K562 (cell line): ENCODE measurements around the gene ABHD13. TPM values are rescaled to one million over a fixed set of nuclear protein-coding genes. Genes with fewer than 3 reads are reported as not detected.

Experiments
- ATAC-seq: fragments of 200-7000 bp; cut with Tn5 transposase; 3 replicates; pipeline ENCODE4 v1.9.1; 2020; ENCODE audit warnings: moderate library complexity
- BruUV-seq: library from RNA; stranded (reverse); fragments of 400-500 nt; replicated peaks from 2 replicates; lab custom pipeline; 2021; lab: Mats Ljungman, UMichigan
- CTCF ChIA-PET: fragments of 300-600 bp; formaldehyde crosslinking; extraction: SDS; loops from one replicate; lab custom pipeline; 2021; ENCODE audit warnings: low intra/inter-chr PET ratio; lab: Yijun Ruan, JAX
- POLR2A ChIA-PET: fragments of 300-600, 350-650 bp; sonication (Branson Sonifier 250); formaldehyde crosslinking; extraction: SDS; loops from one replicate; lab custom pipeline; 2021; ENCODE audit warnings: antibody characterized with exemption, inconsistent platforms; lab: Yijun Ruan, JAX
- DNase-seq, 4 experiments: peaks; one replicate each; pipeline versions ENCODE4 v3.0.0 to v3.0.0-alpha.2; 2011 to 2018; ENCODE audit warnings: low spot score in 3 of 4, mixed read lengths in 3 of 4; ENCODE audit errors: extremely low read depth in 1 of 4
- FAIRE-seq: peaks from 2 replicates; lab custom pipeline; 2011; peaks lifted over from hg19 to GRCh38; lab: Jason Lieb, UNC
- H2AFZ ChIP-seq: 2 replicates; pipeline ENCODE4 v1.6.0; 2011; ENCODE audit warnings: low read depth, low read length, control low read depth, inconsistent platforms
- H3K27ac ChIP-seq: fragments of 200-600 bp; 3 replicates; pipeline ENCODE4 v1.8.0; 2011; ENCODE audit warnings: low read depth, mild to moderate bottlenecking, control low read depth, inconsistent platforms, low read length, moderate library complexity, mixed read lengths; ENCODE audit errors: extremely low read depth
- H3K27me3 ChIP-seq, 2 experiments: fragments of 300-600 bp in 1 of 2; 2 replicates in 1 of 2; 3 replicates in 1 of 2; pipeline versions ENCODE4 v1.6.0 to v1.8.0; 2011; ENCODE audit warnings: inconsistent platforms in 2 of 2, low read length in 2 of 2, mild to moderate bottlenecking in 1 of 2, mixed read lengths in 1 of 2, moderate library complexity in 1 of 2; ENCODE audit not compliant: control insufficient read depth in 2 of 2, insufficient read depth in 2 of 2
- H3K36me3 ChIP-seq: fragments of 300-600 bp; 3 replicates; pipeline ENCODE4 v1.8.0; 2011; ENCODE audit warnings: mild to moderate bottlenecking, low read length, inconsistent platforms; ENCODE audit not compliant: control insufficient read depth, insufficient read depth
- H3K4me1 ChIP-seq, 2 experiments: fragments of 200-600 bp in 1 of 2; replicated peaks in 1 of 2; 2 replicates in 1 of 2; 3 replicates in 1 of 2; pipeline versions ENCODE4 v1.5.1 to v1.8.0; 2011; ENCODE audit warnings: inconsistent platforms in 2 of 2, low read length in 2 of 2, mild to moderate bottlenecking in 1 of 2, mixed read lengths in 1 of 2, moderate library complexity in 1 of 2; ENCODE audit not compliant: control insufficient read depth in 2 of 2, insufficient read depth in 2 of 2
- H3K4me2 ChIP-seq: 2 replicates; pipeline ENCODE4 v1.6.1; 2011; ENCODE audit warnings: low read length, control low read depth, inconsistent platforms, mixed read lengths; ENCODE audit not compliant: insufficient read depth
- H3K4me3 ChIP-seq: fragments of 200-600 bp; sonication (generic), shearing (Covaris generic); 2 replicates; pipeline ENCODE4 v1.5.1; 2016; ENCODE audit warnings: control low read depth, inconsistent platforms
- H3K79me2 ChIP-seq: fragments of 200-600 bp; 3 replicates; pipeline ENCODE4 v1.8.0; 2011; ENCODE audit warnings: low read length, inconsistent platforms; ENCODE audit not compliant: control insufficient read depth, insufficient read depth
- H3K9ac ChIP-seq, 2 experiments: 2 replicates each; pipeline versions ENCODE4 v1.6.0 to v1.6.1; 2011; ENCODE audit warnings: low read depth in 2 of 2, low read length in 2 of 2, control low read depth in 1 of 2, inconsistent platforms in 1 of 2, mild to moderate bottlenecking in 1 of 2, mixed read lengths in 1 of 2; ENCODE audit not compliant: insufficient read depth in 1 of 2
- H3K9me1 ChIP-seq: one replicate; pipeline ENCODE4 v1.6.0; 2011; ENCODE audit warnings: inconsistent platforms, mild to moderate bottlenecking, low read length, moderate library complexity; ENCODE audit not compliant: control insufficient read depth, insufficient read depth
- H3K9me3 ChIP-seq: replicated peaks from 2 replicates; pipeline ENCODE4 v1.5.1; 2011; ENCODE audit warnings: low read depth, low read length, inconsistent platforms; ENCODE audit not compliant: control insufficient read depth, insufficient read depth
- H4K20me1 ChIP-seq: replicated peaks from 2 replicates; pipeline ENCODE4 v1.6.1; 2011; ENCODE audit warnings: low read length, inconsistent platforms, mixed read lengths; ENCODE audit not compliant: control insufficient read depth, insufficient read depth
- CBX2 ChIP-seq: fragments of 200-600 bp; sonication (generic); IDR thresholded peaks from one replicate; pipeline ENCODE4 v1.6.1; 2012; ENCODE audit warnings: mild to moderate bottlenecking, low read length, inconsistent platforms; ENCODE audit not compliant: insufficient read depth, poor library complexity, severe bottlenecking
- CEBPB ChIP-seq: fragments of 450-650 bp; IDR thresholded peaks from 2 replicates; pipeline ENCODE4 v1.6.1; 2016; ENCODE audit warnings: missing genetic modification characterization, missing compliant biosample characterization
- E2F6 ChIP-seq, 2 experiments: IDR thresholded peaks; 2 replicates each; pipeline ENCODE4 v1.6.1; 2011; ENCODE audit warnings: borderline replicate concordance in 1 of 2, control low read depth in 1 of 2, low read depth in 1 of 2, low read length in 1 of 2, mild to moderate bottlenecking in 1 of 2, mixed read lengths in 1 of 2, moderate library complexity in 1 of 2; ENCODE audit not compliant: insufficient read depth in 1 of 2, insufficient read length in 1 of 2, poor library complexity in 1 of 2, severe bottlenecking in 1 of 2; ENCODE audit errors: extremely low read depth in 1 of 2
- MAZ ChIP-seq, 2 experiments: fragments of 450-650 bp in 1 of 2; sonication (generic) in 1 of 2; formaldehyde crosslinking; IDR thresholded peaks in 1 of 2; conservative IDR thresholded peaks in 1 of 2; 2 replicates each; pipeline versions ENCODE4 v1.4.0 to v1.5.0; 2020; ENCODE audit warnings: mild to moderate bottlenecking in 1 of 2, missing genetic modification reagents in 1 of 2
- MEIS2 ChIP-seq: fragments of 450-650 bp; IDR thresholded peaks from 2 replicates; pipeline ENCODE4 v1.6.1; 2014; ENCODE audit warnings: mild to moderate bottlenecking; ENCODE audit not compliant: partially characterized antibody
- MLLT1 ChIP-seq, 2 experiments: fragments of 450-650 bp; IDR thresholded peaks; 2 replicates each; pipeline ENCODE4 v1.6.1; 2016
- MTA3 ChIP-seq: fragments of 450-650 bp; formaldehyde crosslinking; IDR thresholded peaks from 2 replicates; pipeline ENCODE4 v1.6.1; 2017; ENCODE audit warnings: mild to moderate bottlenecking, borderline replicate concordance
- POLR2G ChIP-seq: fragments of 200-400 bp; formaldehyde crosslinking; IDR thresholded peaks from 2 replicates; pipeline ENCODE4 v1.6.1; 2017; ENCODE audit warnings: low read depth, mild to moderate bottlenecking, antibody characterized with exemption, low read length, moderate library complexity
- RBFOX2 ChIP-seq: fragments of 200-400 bp; formaldehyde crosslinking; IDR thresholded peaks from 2 replicates; pipeline ENCODE4 v1.6.1; 2017; ENCODE audit warnings: low read depth, mild to moderate bottlenecking, low read length, moderate library complexity
- WGBS: fragments of 100-300 bp; shearing (Covaris generic); methylation state at CpG from one replicate; pipeline ENCODE4 v1.1.6; 2016; ENCODE audit warnings: low coverage, mixed read lengths; ENCODE audit not compliant: insufficient coverage; ENCODE audit errors: missing lambda C conversion rate; 5-methylcytosine and 5-hydroxymethylcytosine counted together
- in situ Hi-C: fragments of 300-500 bp; cut with MboI; formaldehyde crosslinking; loops from 4 replicates; pipeline ENCODE4 v1.15.0; 2018; ENCODE audit warnings: inconsistent platforms, mixed read lengths
- intact Hi-C: fragments of 100-400 bp; cut with micrococcal nuclease; formaldehyde crosslinking; loops from 2 replicates; pipeline ENCODE4 v1.14.2; 2022
- polyA plus RNA-seq, 8 experiments: library from polyadenylated mRNA; depleted of rRNA in 4 of 8; stranded (reverse) in 5 of 8; unstranded in 3 of 8; fragments of >200 nt; fragmentation: Nextera tagmentation in 2 of 8; fragmentation: Illumina TruSeq in 1 of 8; extraction: Ambion mirVana in 2 of 8; extraction: Trizol in 1 of 8; gene quantifications; 2 replicates each; pipeline versions ENCODE4 v1.2.1 to v1.2.3, GENCODE V29; 2011 to 2014; ENCODE audit warnings: inconsistent platforms in 1 of 8, missing spikeins in 1 of 8
- total RNA-seq, 7 experiments: library from RNA; depleted of rRNA in 6 of 7; stranded (reverse); fragments of >200 nt in 6 of 7; fragmentation: Illumina TruSeq in 2 of 7; extraction: Trizol in 2 of 7; gene quantifications; 2 replicates each; pipeline versions ENCODE4 v1.2.1 to v1.2.3, GENCODE V29; 2011 to 2021; ENCODE audit warnings: low replicate concordance in 1 of 7

The ABHD13 gene
- total and polyA plus RNA-seq, 9 of the 15 experiments (the other 6 are each of a cell fraction or from before 2014, with no cell fraction given): 1.7 to 7.0 (median 4.1) TPM

GRCh38 chr13:108214441-108215271 is 3.5 kb upstream of the ABHD13 start:
- Histone ChIP-seq H3K9me3 (no peaks in the 10 kb centered on the region), H3K79me2 (peaks cover 34% of the 10 kb centered on the region), H3K36me3 (peaks cover 10% of the 10 kb centered on the region; the same call in 1 of the 3 replicates), H3K9ac (no peak overlapping the region), H3K4me3 (no peak overlapping the region), H4K20me1 (no peaks in the 10 kb centered on the region), H3K4me1 (peaks cover 3 to 9% of the 10 kb centered on the region in 2 experiments; a peak in 3 of 5 replicates), H3K27me3 (no peaks in the 10 kb centered on the region), H3K9me1 (no peaks in the 10 kb centered on the region), H2AFZ (no peak overlapping the region), H3K27ac (no peak overlapping the region), H3K4me2 (no peak overlapping the region)
- no TSS peak for BruUV-seq
- 95% methylated on average over 5 of the region's 41 CpGs for WGBS
- in situ Hi-C loops: no loop called here
- ChIA-PET POLR2A (no interaction called here), CTCF (no interaction called here)
- no peak for FAIRE-seq
- TF ChIP-seq MTA3 (no peak), CEBPB (tag) (no peak)
- no peak for DNase-seq
- ATAC-seq: no peak
- intact Hi-C loops: no loop called here

GRCh38 chr13:108215436-108215835 is 2.8 kb upstream of the ABHD13 start, which contains the start of gene LIG4:
Gene LIG4 (minus strand): TSS chr13:108215536. CDS start chr13:108211268, 4,268 bp downstream.
- H3K9ac ChIP-seq: peak within 1 kb of the TSS; percentile 65 to 93; a peak in 3 of 4 replicates
- in situ Hi-C loops (no loop called here), intact Hi-C loops (no loop called here)
- peak within 1 kb of the TSS; percentile 92 for H3K27ac ChIP-seq
- H3K4me3 ChIP-seq: peak within 1 kb of the TSS; percentile 33
- H2AFZ ChIP-seq: peak within 1 kb of the TSS; percentile 93
- FAIRE-seq (no peak), DNase-seq (peak; percentile 73 to 87 (median 79)), ATAC-seq (peak; percentile 78)
- H3K9me1 ChIP-seq: no peaks in the 10 kb centered on the region
- no peaks in the 10 kb centered on the region for H3K27me3 ChIP-seq
- no peaks in the 10 kb centered on the region for H3K9me3 ChIP-seq
- H3K4me2 ChIP-seq: peak within 1 kb of the TSS; percentile 87
- peaks cover 6% of the 10 kb centered on the region; the same call in 1 of the 3 replicates for H3K36me3 ChIP-seq
- H3K4me1 ChIP-seq: peaks cover 3 to 9% of the 10 kb centered on the region in 2 experiments; a peak in 3 of 5 replicates
- no peaks in the 10 kb centered on the region for H4K20me1 ChIP-seq
- H3K79me2 ChIP-seq: peaks cover 42% of the 10 kb centered on the region
- BruUV-seq: no TSS peak
- WGBS: 5% methylated on average over 9 of the region's 26 CpGs
- ChIA-PET CTCF (no interaction called here), POLR2A (no interaction called here)
- TF ChIP-seq MAZ (CRISPR knock-in tag; conservative IDR thresholded peaks at IDR 0.05 in 1 of 2, IDR thresholded peaks at IDR 0.05 in 1 of 2) (peak; percentile 32 to 50; a peak in 1 of 4 replicates), MEIS2 (peak; percentile 80), E2F6 (IDR thresholded peaks at IDR 0.05; ENCODE audit: borderline replicate concordance in 1 of 2, extremely low read depth in 1 of 2, insufficient read depth in 1 of 2, insufficient read length in 1 of 2, low read depth in 1 of 2, low read length in 1 of 2, poor library complexity in 1 of 2, severe bottlenecking in 1 of 2) (peak; percentile 19 to 79), CBX2 (no peak), POLR2G (peak; percentile 65), RBFOX2 (peak; percentile 68), MLLT1 (IDR thresholded peaks at IDR 0.05) (no peak)
